Measurements from ENCODE around the gene UNC5C.

The UNC5C gene

DNA sequence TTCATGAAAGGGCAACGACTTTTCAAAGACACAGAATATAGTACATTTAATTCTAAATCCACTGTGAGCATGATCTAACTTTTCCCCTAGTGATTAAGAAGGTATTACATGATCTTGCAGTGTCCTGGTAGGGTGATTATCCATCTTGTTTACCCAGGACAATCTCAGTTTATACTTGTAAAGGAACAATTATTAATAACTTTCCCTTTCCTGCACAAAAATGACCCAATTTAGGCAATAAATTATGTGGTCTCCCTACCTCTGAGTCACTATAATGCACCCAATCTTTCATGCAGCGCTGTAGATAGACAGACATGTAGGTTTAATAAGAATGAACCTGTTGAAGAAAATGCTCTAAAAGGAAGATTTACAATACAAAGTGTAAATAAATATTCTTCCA is 22.7 kb downstream of the UNC5C start:
- no peak overlapping the region for H3K9ac ChIP-seq
- H2AFZ ChIP-seq (ENCODE audit: low read depth): no peak overlapping the region
- TF ChIP-seq, protein P1, sequence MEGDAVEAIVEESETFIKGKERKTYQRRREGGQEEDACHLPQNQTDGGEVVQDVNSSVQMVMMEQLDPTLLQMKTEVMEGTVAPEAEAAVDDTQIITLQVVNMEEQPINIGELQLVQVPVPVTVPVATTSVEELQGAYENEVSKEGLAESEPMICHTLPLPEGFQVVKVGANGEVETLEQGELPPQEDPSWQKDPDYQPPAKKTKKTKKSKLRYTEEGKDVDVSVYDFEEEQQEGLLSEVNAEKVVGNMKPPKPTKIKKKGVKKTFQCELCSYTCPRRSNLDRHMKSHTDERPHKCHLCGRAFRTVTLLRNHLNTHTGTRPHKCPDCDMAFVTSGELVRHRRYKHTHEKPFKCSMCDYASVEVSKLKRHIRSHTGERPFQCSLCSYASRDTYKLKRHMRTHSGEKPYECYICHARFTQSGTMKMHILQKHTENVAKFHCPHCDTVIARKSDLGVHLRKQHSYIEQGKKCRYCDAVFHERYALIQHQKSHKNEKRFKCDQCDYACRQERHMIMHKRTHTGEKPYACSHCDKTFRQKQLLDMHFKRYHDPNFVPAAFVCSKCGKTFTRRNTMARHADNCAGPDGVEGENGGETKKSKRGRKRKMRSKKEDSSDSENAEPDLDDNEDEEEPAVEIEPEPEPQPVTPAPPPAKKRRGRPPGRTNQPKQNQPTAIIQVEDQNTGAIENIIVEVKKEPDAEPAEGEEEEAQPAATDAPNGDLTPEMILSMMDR (conservative IDR thresholded peaks at IDR 0.05; ENCODE audit: low read depth, low read length): no peak
- H3K27ac ChIP-seq: no peak overlapping the region
- H3K36me3 ChIP-seq (ENCODE audit: insufficient read depth): no peaks in the 10 kb centered on the region
- no peak overlapping the region for H3K4me3 ChIP-seq (IDR thresholded peaks at IDR 0.05; ENCODE audit: insufficient read depth, low read depth, low read length)
- H3K4me2 ChIP-seq: no peak overlapping the region; the same call in 1 of the 2 replicates
- peaks cover 85% of the 10 kb centered on the region for H3K4me1 ChIP-seq (ENCODE audit: low read depth, poor library complexity, severe bottlenecking)
- no peaks in the 10 kb centered on the region for H3K27me3 ChIP-seq (ENCODE audit: insufficient read depth, low read depth)
- H3K79me2 ChIP-seq (ENCODE audit: insufficient read depth, low read depth): no peaks in the 10 kb centered on the region
- no peaks in the 10 kb centered on the region for H4K20me1 ChIP-seq (ENCODE audit: insufficient read depth)

DNA sequence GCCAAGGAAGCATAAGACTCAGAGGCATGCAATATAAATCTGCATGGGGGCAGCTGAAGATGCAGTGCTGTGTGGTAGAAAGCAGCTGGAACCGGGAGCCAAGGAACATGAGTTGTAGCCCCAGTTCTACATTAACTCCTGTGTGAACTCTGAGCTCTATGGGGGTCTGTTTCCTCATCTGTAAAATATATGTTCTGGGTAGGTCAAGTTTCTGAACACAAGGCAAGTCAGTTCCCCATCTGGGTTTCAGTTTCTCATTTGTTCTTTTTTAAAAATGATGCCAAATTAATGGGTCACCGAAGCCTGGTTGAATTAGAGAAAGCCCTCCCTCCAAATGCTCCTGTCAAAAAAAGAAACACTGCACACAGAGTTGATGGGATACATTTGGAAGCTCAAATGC is 24.0 kb downstream of the UNC5C start:
- Histone ChIP-seq H3K27ac (peak overlapping the region; percentile 73), H2AFZ (ENCODE audit: low read depth) (peak overlapping the region; percentile 81), H3K4me3 (IDR thresholded peaks at IDR 0.05; ENCODE audit: insufficient read depth, low read depth, low read length) (no peak overlapping the region), H3K79me2 (ENCODE audit: insufficient read depth, low read depth) (no peaks in the 10 kb centered on the region), H4K20me1 (ENCODE audit: insufficient read depth) (no peaks in the 10 kb centered on the region), H3K9ac (peak overlapping the region; percentile 13; the same call in 1 of the 2 replicates), H3K27me3 (ENCODE audit: insufficient read depth, low read depth) (no peaks in the 10 kb centered on the region), H3K4me1 (ENCODE audit: low read depth, poor library complexity, severe bottlenecking) (peaks cover 71% of the 10 kb centered on the region), H3K4me2 (peak overlapping the region; percentile 78), H3K36me3 (ENCODE audit: insufficient read depth) (no peaks in the 10 kb centered on the region)
- TF ChIP-seq, protein P1 (conservative IDR thresholded peaks at IDR 0.05; ENCODE audit: low read depth, low read length): no peak

DNA sequence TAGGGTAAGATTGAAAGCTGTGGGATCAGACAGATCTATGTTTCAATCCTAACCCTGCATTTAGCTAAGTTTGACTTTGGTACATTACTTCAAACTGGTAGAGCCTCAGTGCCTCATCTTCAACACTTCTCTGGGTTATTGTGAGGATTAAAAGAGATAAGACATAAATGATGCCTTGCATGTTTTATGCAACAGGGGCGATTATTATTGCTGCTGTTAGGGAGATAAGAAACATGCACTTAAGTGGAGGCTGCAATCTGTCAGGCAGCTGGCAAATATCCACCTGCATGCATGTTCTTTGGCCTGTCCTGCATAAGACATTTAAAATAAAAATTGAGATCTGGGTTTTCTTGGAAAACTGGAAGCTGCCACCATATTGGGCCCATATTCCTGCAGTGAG is 24.6 kb downstream of the UNC5C start:
- Histone ChIP-seq H3K79me2 (ENCODE audit: insufficient read depth, low read depth) (no peaks in the 10 kb centered on the region), H4K20me1 (ENCODE audit: insufficient read depth) (no peaks in the 10 kb centered on the region), H3K27ac (peak overlapping the region; percentile 73), H3K27me3 (ENCODE audit: insufficient read depth, low read depth) (no peaks in the 10 kb centered on the region), H3K4me2 (peak overlapping the region; percentile 78), H3K4me3 (IDR thresholded peaks at IDR 0.05; ENCODE audit: insufficient read depth, low read depth, low read length) (no peak overlapping the region), H2AFZ (ENCODE audit: low read depth) (peak overlapping the region; percentile 81), H3K9ac (peak overlapping the region; percentile 13; the same call in 1 of the 2 replicates), H3K36me3 (ENCODE audit: insufficient read depth) (no peaks in the 10 kb centered on the region), H3K4me1 (ENCODE audit: low read depth, poor library complexity, severe bottlenecking) (peaks cover 68% of the 10 kb centered on the region)
- TF ChIP-seq, protein P1 (conservative IDR thresholded peaks at IDR 0.05; ENCODE audit: low read depth, low read length): no peak

DNA sequence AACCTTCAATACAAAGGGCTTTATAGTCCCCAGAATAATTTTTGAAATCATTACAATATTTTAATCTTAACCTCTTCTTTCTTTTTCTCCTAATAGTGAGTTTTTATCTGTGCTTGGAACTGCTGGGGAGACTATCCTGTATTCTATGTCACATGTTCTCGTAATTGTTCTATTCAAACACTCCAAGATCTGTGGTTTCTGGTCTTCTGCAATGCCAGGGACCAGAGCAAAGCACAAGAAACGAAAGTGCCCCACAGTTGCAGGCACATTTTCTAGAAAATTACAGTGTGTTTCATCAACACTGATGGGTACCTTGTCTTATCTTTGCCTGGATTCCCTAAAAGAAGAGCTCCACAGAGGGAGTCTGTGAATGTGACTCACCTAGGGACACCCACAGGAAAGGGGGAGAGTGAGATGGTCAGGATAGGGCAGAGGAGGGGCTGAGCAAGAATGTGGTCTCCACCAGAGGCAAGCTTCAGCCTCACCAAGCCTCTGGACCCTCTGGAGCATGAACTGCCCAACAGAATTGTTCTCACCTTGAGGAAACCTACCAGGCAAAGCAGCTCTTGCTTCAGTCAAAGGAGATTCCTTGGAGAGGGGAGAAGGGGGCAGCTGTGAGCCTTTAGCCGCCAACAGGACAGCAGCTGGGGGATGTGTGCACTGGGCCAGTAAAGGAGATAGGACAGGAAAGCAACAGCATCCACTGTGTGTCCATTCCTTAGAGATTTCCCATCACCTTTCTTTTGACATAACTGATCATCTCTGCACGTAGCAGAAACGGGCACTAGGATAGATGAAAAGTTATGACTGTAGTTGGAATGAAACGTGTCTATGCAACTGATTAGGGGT is 25.9 kb downstream of the UNC5C start:
- TF ChIP-seq, protein P1 (conservative IDR thresholded peaks at IDR 0.05; ENCODE audit: low read depth, low read length): no peak
- no peaks in the 10 kb centered on the region for H3K79me2 ChIP-seq (ENCODE audit: insufficient read depth, low read depth)
- no peak overlapping the region for H3K4me3 ChIP-seq (IDR thresholded peaks at IDR 0.05; ENCODE audit: insufficient read depth, low read depth, low read length)
- H3K36me3 ChIP-seq (ENCODE audit: insufficient read depth): no peaks in the 10 kb centered on the region
- H3K4me1 ChIP-seq (ENCODE audit: low read depth, poor library complexity, severe bottlenecking): peaks cover 59% of the 10 kb centered on the region
- H3K27me3 ChIP-seq (ENCODE audit: insufficient read depth, low read depth): no peaks in the 10 kb centered on the region
- H3K4me2 ChIP-seq: peak overlapping the region; percentile 30
- no peak overlapping the region for H3K9ac ChIP-seq
- H2AFZ ChIP-seq (ENCODE audit: low read depth): peak overlapping the region; percentile 51
- peak overlapping the region; percentile 73; the same call in 1 of the 2 replicates for H3K27ac ChIP-seq
- H4K20me1 ChIP-seq (ENCODE audit: insufficient read depth): no peaks in the 10 kb centered on the region
